Activated CD4-positive, alpha-beta T cell treated with anti-CD3 and anti-CD28 coated beads for 36 hours (primary cell): ENCODE data around the gene CHRNB2. TPM values are rescaled to one million over a fixed set of nuclear protein-coding genes. Genes with fewer than 3 reads are reported as not detected.
A peak's percentile ranks its signal among the peaks of the same experiment; 100 is the strongest.

ENCODE experiments used
- ATAC-seq: fragments of 200-7000 bp; cut with Tn5 transposase; one replicate; pipeline ENCODE4 v1.10.0; 2021; ENCODE audit warnings: mild to moderate bottlenecking, moderate library complexity
- CTCF ChIA-PET: fragments of 350-600 bp; sonication (Branson Sonifier 250); formaldehyde crosslinking; loops from one replicate; lab custom pipeline; 2021; ENCODE audit warnings: antibody characterized with exemption; lab: Charles Lee
- POLR2A ChIA-PET: fragments of 350-600 bp; sonication (Branson Sonifier 250); formaldehyde crosslinking; loops from one replicate; lab custom pipeline; 2021; ENCODE audit warnings: antibody characterized with exemption, inconsistent platforms; lab: Charles Lee
- DNase-seq: peaks from one replicate; pipeline ENCODE4 v3.0.0-alpha.2; 2020
- H3K27ac Mint-ChIP-seq: one replicate; pipeline ENCODE4 v1.8.0; 2021; ENCODE audit warnings: mixed read lengths
- H3K27me3 Mint-ChIP-seq: one replicate; pipeline ENCODE4 v1.8.0; 2021; ENCODE audit warnings: mixed read lengths
- H3K36me3 Mint-ChIP-seq: one replicate; pipeline ENCODE4 v1.8.0; 2021; ENCODE audit warnings: low read depth, mixed read lengths
- H3K4me1 Mint-ChIP-seq: one replicate; pipeline ENCODE4 v1.8.0; 2021; ENCODE audit warnings: mixed read lengths
- H3K4me3 Mint-ChIP-seq: one replicate; pipeline ENCODE4 v1.8.0; 2021; ENCODE audit warnings: mild to moderate bottlenecking, moderate library complexity, mixed read lengths
- H3K9me3 Mint-ChIP-seq: one replicate; pipeline ENCODE4 v1.8.0; 2021; ENCODE audit warnings: low read depth, mixed read lengths
- intact Hi-C, 2 experiments: fragments of 100-400 bp; cut with DNase I in 1 of 2; cut with micrococcal nuclease in 1 of 2; formaldehyde crosslinking; loops; one replicate each; pipeline versions ENCODE4 v1.14.2 to v1.15.1; 2022 to 2024; cut with DNase I, micrococcal nuclease
- total RNA-seq, 2 experiments: library from RNA; stranded (reverse); gene quantifications; one replicate each; pipeline ENCODE4 v1.2.3, GENCODE V29; 2021

CHRNB2 gene
- total RNA-seq, 2 experiments from 2014 or later: 0.07 TPM; not detected in 1

DNA sequence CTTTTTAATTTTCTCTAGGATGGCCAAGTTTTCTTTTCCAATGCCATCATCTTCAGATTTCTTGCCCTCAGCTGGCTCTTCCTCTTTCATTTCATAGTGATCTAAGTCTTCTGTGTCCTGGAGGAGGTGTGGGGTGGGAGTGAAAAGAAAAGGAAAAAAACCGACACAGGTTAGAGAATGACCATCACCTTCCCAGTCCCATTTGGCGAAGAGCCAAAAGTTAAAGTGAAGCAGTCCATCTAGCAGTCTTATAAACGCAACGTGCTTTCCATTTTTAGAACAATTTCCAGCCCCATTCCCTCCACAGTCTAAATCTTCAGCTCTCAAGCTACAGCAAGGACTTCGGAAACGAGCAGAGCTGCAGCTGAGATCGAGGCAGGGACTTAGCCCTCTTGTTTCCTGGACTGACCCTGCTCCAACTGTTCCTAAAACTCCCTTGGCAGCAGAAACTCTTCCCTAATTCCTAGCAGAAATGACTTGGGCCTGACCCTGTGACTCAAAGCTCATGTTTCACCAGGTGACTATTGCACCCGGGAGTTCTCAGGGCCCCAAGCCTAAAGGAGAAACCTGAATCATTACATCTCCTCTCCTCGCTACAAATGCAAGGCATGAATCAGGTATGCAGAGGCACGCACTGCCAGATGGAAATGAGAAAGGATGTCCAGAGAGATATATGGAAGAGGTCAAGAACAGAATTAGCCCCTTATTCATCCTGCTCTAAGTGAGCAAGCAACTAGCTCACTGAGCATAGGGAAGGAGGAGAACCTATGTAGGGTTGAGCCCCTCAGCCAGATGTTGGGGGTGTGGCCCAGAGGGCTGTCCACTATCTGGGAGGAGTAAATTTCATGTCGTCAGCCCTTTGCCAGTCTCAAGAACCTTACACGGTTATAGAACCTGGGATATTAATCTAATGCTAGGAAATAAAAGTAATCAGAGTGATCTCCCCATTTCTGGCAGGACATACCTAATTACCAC, 14.2 kb upstream of the CHRNB2 start:
- Mint-ChIP-seq H3K9me3 (no peaks in the 10 kb centered on the region), H3K27me3 (no peaks in the 10 kb centered on the region), H3K27ac (peak overlapping the region; percentile 4), H3K4me3 (no peak overlapping the region), H3K36me3 (peaks cover 52% of the 10 kb centered on the region), H3K4me1 (peaks cover 19% of the 10 kb centered on the region)
- POLR2A ChIA-PET: no interaction called here
- DNase-seq (no peak), ATAC-seq (no peak)
- CTCF ChIA-PET: interaction anchor here (0.6 to 3.9 kb wide), 8 partner anchors 8 to 328 kb away, joined by 3 to 29 read pairs (median 4); no protein-coding TSS in a partner anchor
- intact Hi-C loops: no loop called here

DNA sequence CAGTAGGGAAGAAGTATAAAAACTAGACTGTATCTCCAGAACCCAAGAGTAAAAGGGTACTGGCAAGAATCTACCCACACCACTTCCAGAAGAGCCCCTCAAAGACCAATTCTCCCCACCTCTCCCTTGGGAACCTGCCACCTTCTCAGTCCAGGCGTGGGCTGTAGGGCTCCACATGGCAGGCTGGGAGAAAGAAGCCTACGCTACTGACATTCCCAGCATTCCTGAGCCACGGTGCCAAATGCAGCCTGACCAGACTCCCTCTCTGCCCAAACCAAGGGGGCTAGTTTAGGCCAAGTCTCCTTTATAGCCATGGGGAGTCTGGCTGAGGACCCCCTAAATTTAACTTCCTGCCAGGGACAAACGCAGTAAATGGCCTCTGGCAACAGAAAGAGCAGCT, 11.2 kb upstream of the CHRNB2 start:
- DNase-seq (no peak), ATAC-seq (no peak)
- peaks cover 39% of the 10 kb centered on the region for H3K36me3 Mint-ChIP-seq
- H3K4me1 Mint-ChIP-seq: peaks cover 20% of the 10 kb centered on the region
- ChIA-PET POLR2A (no interaction called here), CTCF (interaction anchor here (1.3 to 4.0 kb wide), 2 partner anchors 10 to 77 kb away, joined by 3 to 22 read pairs; no protein-coding TSS in a partner anchor)
- H3K27me3 Mint-ChIP-seq: no peaks in the 10 kb centered on the region
- H3K4me3 Mint-ChIP-seq: peak overlapping the region; percentile 93
- H3K9me3 Mint-ChIP-seq: no peaks in the 10 kb centered on the region
- intact Hi-C loops: loop anchor here (5.0 kb wide), 2 partner anchors 201 to 401 kb away; partner anchors contain the start of gene PBXIP1 (in 1 of the 2)
- peak overlapping the region; percentile 34 for H3K27ac Mint-ChIP-seq

DNA sequence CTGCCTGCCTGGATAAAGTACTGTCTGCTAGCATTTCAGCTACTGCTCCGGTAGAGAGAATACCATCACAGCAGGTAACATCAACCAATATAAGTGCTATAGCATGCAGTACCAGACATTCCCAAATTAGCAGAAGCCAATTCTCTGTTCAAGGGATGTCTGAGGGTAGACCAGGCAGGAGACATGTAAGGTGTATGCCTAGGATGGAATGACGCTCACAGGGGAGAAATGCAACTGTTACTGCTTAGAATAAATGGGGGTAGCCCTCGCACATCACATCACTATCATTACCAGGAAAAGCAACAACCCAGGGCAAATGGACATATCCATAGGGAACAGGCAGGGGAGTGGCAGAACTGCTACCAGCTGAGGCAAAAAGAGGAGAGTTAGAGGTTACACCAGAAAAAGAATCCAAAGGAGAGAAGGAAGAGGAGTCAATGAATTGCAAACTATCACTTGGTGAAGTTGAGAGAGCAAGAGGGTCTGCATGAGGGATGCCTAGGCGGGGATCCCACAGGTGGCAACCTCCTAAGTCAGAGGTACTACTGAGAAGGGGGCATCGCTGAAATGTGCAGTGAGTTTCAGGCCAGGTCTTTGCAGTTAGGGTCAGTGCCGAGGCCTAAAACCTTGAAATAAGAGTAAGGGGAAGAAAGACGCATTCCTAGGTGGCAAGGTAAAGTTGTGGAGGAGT, 10.2 kb upstream of the CHRNB2 start:
- Mint-ChIP-seq H3K4me3 (peak overlapping the region; percentile 93), H3K36me3 (peaks cover 36% of the 10 kb centered on the region), H3K9me3 (no peaks in the 10 kb centered on the region), H3K27ac (peak overlapping the region; percentile 90), H3K4me1 (peaks cover 20% of the 10 kb centered on the region), H3K27me3 (no peaks in the 10 kb centered on the region)
- ATAC-seq (no peak), DNase-seq (no peak)
- ChIA-PET POLR2A (interaction anchor here (0.7 kb wide), 1 partner anchor 60 kb away, joined by 3 read pairs; no protein-coding TSS in a partner anchor), CTCF (interaction anchor here (1.0 to 4.0 kb wide), 3 partner anchors 11 to 78 kb away, joined by 3 to 22 read pairs (median 3); no protein-coding TSS in a partner anchor)
- intact Hi-C loops: loop anchor here (5.0 kb wide), 2 partner anchors 200 to 400 kb away; partner anchors contain the start of gene PBXIP1 (in 1 of the 2)

DNA sequence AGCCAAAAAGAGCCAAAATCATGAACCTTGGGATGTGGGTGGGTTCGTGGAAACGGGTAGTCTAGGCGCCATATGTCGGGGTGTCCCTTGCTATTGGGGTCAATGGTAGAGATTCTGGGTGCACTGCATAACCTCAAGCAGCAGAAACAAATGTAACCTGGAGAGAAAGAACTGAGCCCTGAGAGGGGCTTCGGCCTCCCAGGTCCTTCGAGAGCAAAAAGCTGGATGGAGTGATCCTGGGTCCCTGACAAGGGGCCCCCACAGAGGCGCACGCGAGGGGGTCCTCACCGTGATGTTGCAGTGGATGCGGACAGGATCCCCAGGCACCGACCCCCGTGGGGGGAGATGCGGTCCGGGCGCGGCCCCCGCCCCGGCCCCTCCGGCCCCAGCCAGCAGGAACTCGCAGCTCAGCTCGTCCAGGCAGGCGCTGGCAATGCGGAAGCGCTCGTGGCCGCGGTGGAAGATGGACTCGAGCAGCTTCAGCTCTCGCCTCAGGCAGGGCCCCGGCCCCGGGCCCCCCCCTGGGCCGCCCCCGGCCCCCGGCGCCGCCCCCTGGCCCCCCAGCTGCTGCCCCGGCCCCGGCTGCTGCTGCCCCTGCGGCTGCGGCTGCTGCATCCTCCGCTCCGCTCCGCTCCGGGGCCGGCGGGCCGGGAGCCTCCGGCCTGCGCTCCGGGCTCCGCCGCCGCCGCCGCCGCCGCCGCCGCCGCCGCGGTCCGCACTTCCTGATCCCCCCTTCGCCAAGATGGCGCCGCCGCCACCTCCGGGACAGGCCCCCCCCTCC, 9.4 kb upstream of the CHRNB2 start, which contains the start of gene UBE2Q1:
TSS of gene UBE2Q1 (minus strand) at position 724 of the 781 bp plus-strand sequence. CDS start at position 615, 109 bp downstream.
- ChIA-PET POLR2A (interaction anchor here (0.7 kb wide), 1 partner anchor 61 kb away, joined by 3 read pairs; no protein-coding TSS in a partner anchor), CTCF (interaction anchor here (0.7 to 4.0 kb wide), 4 partner anchors 11 to 253 kb away, joined by 3 to 22 read pairs (median 3); no protein-coding TSS in a partner anchor)
- Mint-ChIP-seq H3K4me3 (peak within 1 kb of the TSS; percentile 93), H3K4me1 (peaks cover 20% of the 10 kb centered on the region), H3K9me3 (no peaks in the 10 kb centered on the region), H3K27me3 (no peaks in the 10 kb centered on the region), H3K27ac (peak within 1 kb of the TSS; percentile 96), H3K36me3 (peaks cover 34% of the 10 kb centered on the region)
- ATAC-seq (no peak), DNase-seq (peak; percentile 57)
- intact Hi-C loops: loop anchor here (1.0 to 5.0 kb wide), 11 partner anchors 50 to 577 kb away; partner anchors contain the start of genes CKS1B (in 2 of the 2), ADAR (in 1 of the 2), HAX1 (in 1 of the 2) and PBXIP1 (in 1 of the 2)

DNA sequence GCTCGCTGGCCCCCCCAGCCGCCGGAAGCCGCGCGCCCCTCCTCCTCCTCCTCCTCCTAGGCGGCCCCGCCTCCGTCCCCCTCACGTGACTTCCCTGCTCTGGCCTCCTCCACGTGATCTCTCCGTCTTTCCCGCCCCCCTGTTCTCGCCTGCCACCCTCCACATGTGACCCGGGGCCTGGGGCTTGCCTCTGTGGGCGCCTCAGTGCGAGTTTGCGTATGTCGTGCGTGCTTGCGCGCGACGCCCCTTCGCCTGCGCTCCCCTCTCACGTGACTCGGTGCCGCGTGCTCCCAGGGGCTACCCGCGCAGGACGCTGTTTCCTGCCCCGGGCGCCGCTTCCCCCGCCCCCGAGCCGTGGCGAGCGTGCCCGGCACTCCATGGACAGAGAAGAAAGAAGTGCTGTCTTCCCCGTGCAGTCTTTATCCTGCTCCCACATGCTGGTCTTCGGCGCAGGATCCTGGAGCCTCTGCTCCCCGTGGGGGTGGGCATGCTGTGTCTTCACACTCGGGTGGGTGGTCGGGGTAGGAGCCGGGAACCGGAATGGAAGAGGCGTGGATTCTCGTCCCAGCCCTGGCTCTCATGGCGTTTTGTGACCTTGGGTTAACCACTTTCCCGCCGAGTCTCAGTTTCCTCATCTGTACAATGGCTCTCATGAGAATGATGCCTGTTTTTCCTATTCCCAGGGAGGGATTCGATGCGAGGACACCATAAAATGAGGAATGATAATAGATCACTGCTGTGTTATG, 8.7 kb upstream of the CHRNB2 start:
- no peaks in the 10 kb centered on the region for H3K27me3 Mint-ChIP-seq
- ATAC-seq (peak; percentile 95), DNase-seq (peak; percentile 100)
- H3K4me1 Mint-ChIP-seq: peaks cover 20% of the 10 kb centered on the region
- H3K9me3 Mint-ChIP-seq: no peaks in the 10 kb centered on the region
- peak overlapping the region; percentile 96 for H3K27ac Mint-ChIP-seq
- POLR2A ChIA-PET: interaction anchor here (0.6 to 1.0 kb wide), 4 partner anchors 17 to 379 kb away, joined by 3 to 6 read pairs (median 3); partner anchors contain the start of gene PMVK
- CTCF ChIA-PET: interaction anchor here (0.5 to 4.0 kb wide), 35 partner anchors 10 to 527 kb away, joined by 3 to 22 read pairs (median 5); partner anchors contain the start of genes CHRNB2 and PMVK
- intact Hi-C loops: loop anchor here (1.0 to 5.0 kb wide), 21 partner anchors 48 to 576 kb away; partner anchors contain the start of genes CKS1B (in 2 of the 2), ADAR (in 1 of the 2), HAX1 (in 1 of the 2) and PBXIP1 (in 1 of the 2)
- H3K4me3 Mint-ChIP-seq: peak overlapping the region; percentile 91
- peaks cover 27% of the 10 kb centered on the region for H3K36me3 Mint-ChIP-seq

DNA sequence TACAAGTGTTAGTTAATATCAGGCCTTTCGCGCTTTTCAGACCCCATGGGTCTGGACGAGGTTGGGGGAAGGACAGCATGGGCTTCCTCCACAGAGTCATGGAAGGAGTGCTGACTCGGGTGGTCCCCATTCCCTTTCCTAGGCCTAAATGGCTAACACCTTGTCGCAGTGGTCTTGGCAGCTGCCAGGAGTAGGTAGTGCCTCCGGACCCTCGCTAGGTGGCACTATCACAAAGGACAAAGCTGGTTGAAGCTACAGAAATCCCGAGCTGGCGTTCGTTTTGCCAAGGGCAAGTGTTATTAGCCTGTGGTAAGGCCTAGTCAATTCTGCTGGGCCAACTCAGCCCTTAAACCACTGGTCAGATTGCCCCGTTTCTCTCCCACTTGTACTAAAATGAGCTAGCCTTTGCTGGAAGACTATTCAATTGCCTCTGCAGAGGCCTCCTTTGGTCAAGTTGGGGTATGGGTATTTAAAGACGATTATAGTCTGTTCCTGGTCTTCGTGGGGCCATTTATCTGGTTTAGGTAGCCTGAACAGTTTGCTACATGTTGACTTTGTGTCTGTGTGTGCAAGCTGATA, 8.0 kb upstream of the CHRNB2 start:
- no peaks in the 10 kb centered on the region for H3K9me3 Mint-ChIP-seq
- H3K27ac Mint-ChIP-seq: peak overlapping the region; percentile 96
- H3K27me3 Mint-ChIP-seq: no peaks in the 10 kb centered on the region
- peak; percentile 49 for ATAC-seq
- H3K4me3 Mint-ChIP-seq: peak overlapping the region; percentile 91
- H3K4me1 Mint-ChIP-seq: peaks cover 20% of the 10 kb centered on the region
- ChIA-PET POLR2A (interaction anchor here (0.6 to 1.0 kb wide), 5 partner anchors 16 to 378 kb away, joined by 3 to 6 read pairs (median 3); partner anchors contain the start of gene PMVK), CTCF (interaction anchor here (0.5 to 2.4 kb wide), 60 partner anchors 9 to 526 kb away, joined by 3 to 19 read pairs (median 4); partner anchors contain the start of genes CHRNB2, PBXIP1 and PMVK)
- peaks cover 25% of the 10 kb centered on the region for H3K36me3 Mint-ChIP-seq
- intact Hi-C loops: loop anchor here (1.0 to 5.0 kb wide), 13 partner anchors 48 to 575 kb away; partner anchors contain the start of genes PBXIP1 (in 1 of the 2) and SLC50A1 (in 1 of the 2)
- DNase-seq: peak; percentile 90

DNA sequence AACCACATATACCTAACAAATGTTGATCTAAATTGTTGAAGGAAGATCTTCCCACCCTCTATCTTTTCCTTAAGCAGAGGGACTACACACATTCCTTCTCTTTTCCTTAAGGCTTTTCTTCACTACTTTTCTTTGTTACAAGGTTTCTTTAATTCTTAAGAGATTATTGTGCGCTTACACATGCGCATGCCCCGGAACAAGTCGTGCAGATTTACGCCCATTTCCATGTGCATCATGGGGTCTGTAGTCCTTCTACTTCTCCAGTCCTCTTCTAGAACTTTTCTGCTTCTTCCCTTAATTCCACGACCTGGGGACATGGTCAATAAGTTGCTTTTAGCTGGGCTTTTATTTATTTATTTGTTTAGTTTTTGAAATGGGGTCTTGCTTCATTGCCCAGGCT, 1.7 kb upstream of the CHRNB2 start:
- intact Hi-C loops: no loop called here
- no peaks in the 10 kb centered on the region for H3K9me3 Mint-ChIP-seq
- no peak overlapping the region for H3K27ac Mint-ChIP-seq
- no peaks in the 10 kb centered on the region for H3K36me3 Mint-ChIP-seq
- no peak for DNase-seq
- peaks cover 6% of the 10 kb centered on the region for H3K4me1 Mint-ChIP-seq
- H3K4me3 Mint-ChIP-seq: no peak overlapping the region
- peaks cover 21% of the 10 kb centered on the region for H3K27me3 Mint-ChIP-seq
- ChIA-PET POLR2A (no interaction called here), CTCF (interaction anchor here (0.8 to 1.3 kb wide), 2 partner anchors 83 to 378 kb away, joined by 3 read pairs; no protein-coding TSS in a partner anchor)
- ATAC-seq: no peak

DNA sequence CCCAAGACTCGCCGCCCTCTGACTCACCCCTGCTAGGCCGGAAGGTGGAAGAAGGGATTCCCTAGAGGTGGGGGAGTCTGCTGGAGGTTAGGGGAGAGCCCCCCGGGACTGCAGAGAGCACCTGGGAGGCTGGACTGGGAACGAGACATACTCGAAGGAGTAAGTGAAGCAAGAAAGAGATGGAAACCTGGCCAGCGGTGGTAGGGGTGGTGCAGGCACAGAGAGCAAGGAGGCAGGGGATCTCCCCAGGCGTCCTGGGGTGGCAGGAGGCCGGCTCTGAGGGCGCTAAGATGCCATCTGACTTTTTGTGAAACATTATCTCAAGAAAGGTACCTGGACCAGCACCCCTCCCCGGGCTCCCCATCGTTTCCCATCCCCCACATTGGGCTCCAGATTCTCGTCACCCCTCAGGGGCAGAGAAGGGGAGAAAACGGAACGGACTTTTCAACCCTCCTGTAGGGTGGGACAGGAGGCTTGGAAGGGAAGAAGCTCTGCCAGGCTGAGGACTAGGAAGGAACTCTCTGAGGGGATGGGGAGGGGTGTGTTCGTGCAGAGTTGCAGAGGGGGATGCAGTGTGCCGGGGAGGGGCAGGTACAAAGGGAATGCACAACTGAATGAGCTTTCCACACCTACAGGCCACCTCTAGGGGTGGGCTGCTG, 708 bp downstream of the CHRNB2 start:
- ATAC-seq (no peak), DNase-seq (no peak)
- Mint-ChIP-seq H3K36me3 (no peaks in the 10 kb centered on the region), H3K4me1 (peaks cover 6% of the 10 kb centered on the region), H3K27me3 (peaks cover 21% of the 10 kb centered on the region), H3K27ac (no peak overlapping the region), H3K4me3 (no peak overlapping the region), H3K9me3 (no peaks in the 10 kb centered on the region)
- intact Hi-C loops: no loop called here
- POLR2A ChIA-PET: interaction anchor here (1.1 kb wide), 1 partner anchor 8 kb away, joined by 3 read pairs; no protein-coding TSS in a partner anchor
- CTCF ChIA-PET: interaction anchor here (2.7 kb wide), 1 partner anchor 8 kb away, joined by 17 read pairs; no protein-coding TSS in a partner anchor
